Measurements from ENCODE around the gene TRERF1.

Gene TRERF1

GRCh38 chr6:42176981-42177380, 274.7 kb downstream of the TRERF1 start:
- Mint-ChIP-seq H3K9me3 (no peaks in the 10 kb centered on the region), H3K36me3 (ENCODE audit: low read depth) (no peaks in the 10 kb centered on the region), H3K4me1 (no peaks in the 10 kb centered on the region), H3K4me3 (no peak overlapping the region), H3K27ac (no peak overlapping the region), H3K27me3 (ENCODE audit: low read depth) (peaks cover 4% of the 10 kb centered on the region)
- TF ChIP-seq CTCF (IDR thresholded peaks at IDR 0.05; ENCODE audit: unreplicated experiment in 3 of 3) = no peak

DNA sequence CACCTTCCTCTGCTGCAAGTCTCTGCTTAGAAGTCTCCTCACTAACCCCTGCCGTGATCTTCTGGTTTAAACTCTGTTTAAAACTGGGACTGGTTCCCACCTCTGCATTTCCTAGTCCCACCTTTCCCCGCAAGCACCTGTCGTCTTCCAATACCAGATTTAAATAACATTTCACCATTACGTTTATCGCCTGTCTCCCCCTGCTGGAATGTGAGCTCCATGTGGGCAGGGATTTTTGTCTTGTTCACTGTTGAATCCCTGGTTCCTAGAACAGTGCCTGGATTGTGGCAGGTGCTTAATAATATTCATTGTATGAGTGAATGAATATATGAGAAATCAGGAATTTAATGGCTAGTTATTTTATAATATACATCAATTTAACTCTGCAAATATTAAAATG, 275.9 kb downstream of the TRERF1 start:
- TF ChIP-seq CTCF (IDR thresholded peaks at IDR 0.05; ENCODE audit: unreplicated experiment in 3 of 3) = no peak
- Mint-ChIP-seq H3K27ac (no peak overlapping the region), H3K27me3 (ENCODE audit: low read depth) (peaks cover 4% of the 10 kb centered on the region), H3K36me3 (ENCODE audit: low read depth) (no peaks in the 10 kb centered on the region), H3K4me3 (no peak overlapping the region), H3K9me3 (no peaks in the 10 kb centered on the region), H3K4me1 (no peaks in the 10 kb centered on the region)

Measured in nephron (organoid).